IPS-11a (cell line): ENCODE measurements around the gene MYL6B.
"Not testable (repeated sequence)": the region's sequence is repeated elsewhere in the genome, so short reads cannot be mapped to it uniquely, and the experiment has no call there.

Experiments
- H3K4me3 ChIP-seq: one replicate; pipeline ENCODE4 v1.5.1; 2013; ENCODE audit warnings: low read depth, low read length, control low read depth

MYL6B gene

DNA sequence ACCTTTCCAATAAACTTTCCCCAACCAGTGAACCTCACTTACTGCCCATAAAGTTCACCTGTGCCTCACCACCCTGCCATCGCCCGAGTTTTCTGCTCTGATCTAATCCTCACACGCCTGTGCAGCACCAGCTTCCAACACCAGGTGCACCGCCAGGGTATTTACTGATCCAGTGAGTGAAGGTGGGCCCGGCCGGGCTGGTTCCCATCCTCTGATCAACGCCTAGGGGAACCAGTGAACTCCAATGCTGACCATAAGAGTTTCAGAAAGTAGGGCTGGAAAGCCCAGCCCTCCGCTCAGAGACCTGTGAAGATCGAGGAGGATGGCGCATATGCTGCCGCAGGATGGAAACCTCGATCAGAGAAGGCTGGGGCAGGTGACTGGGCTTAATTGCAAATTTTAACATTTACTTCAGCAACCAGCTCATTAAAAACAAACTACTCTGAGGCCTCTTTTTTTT lies 685 bp upstream of the MYL6B start:
- H3K4me3 ChIP-seq = peak overlapping the region; percentile 79

GRCh38 chr12:56152756-56153677 lies 630 bp downstream of the MYL6B start:
- peak overlapping the region; percentile 79 for H3K4me3 ChIP-seq

GRCh38 chr12:56153678-56154065 lies 1.3 kb downstream of the MYL6B start:
- no peak overlapping the region for H3K4me3 ChIP-seq

DNA sequence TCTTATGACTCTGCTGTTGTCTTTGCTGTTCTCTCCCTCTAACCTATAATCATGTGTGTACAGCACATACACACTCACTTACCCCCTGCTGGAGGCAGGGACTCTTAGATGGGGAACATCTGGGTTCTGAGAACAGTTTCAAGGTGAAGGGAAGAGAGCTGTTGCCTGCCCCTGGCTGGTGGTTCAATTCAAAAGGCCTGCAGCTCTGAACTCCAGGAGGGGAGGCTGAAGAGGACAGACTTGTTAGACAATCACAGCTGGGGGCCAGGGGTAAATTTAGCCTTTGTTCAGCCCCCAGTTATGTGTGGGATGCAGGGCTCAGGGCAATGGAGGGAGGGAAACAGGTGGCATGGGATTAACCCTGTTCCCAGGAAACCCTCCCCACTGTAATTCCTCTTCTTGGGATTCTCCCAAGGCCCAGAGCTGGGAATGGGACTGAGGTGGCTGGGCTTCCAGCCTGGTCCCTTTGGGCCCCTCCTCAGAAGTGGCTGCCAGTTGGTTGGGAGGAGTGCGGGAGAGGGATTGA lies 1.9 kb downstream of the MYL6B start:
- H3K4me3 ChIP-seq = no peak overlapping the region

DNA sequence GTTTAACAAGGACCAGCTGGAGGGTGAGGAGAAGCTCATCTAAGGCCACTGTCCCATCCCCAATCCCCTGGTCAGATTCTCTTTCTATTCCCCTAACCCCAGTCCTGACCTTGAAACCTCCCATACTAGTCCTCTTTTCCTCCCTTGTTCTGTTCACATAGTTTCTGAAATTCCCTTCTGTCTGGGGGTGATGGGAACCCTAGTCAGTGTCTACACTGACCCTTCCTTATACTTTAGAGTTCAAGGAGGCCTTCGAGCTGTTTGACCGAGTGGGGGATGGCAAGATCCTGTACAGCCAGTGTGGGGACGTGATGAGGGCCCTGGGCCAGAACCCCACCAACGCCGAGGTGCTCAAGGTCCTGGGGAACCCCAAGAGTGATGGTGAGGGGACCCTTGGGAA lies 2.4 kb downstream of the MYL6B start:
- H3K4me3 ChIP-seq = no peak overlapping the region

GRCh38 chr12:56155256-56155845 lies 3.0 kb downstream of the MYL6B start:
- no peak overlapping the region for H3K4me3 ChIP-seq

GRCh38 chr12:56156464-56157200 lies 4.2 kb downstream of the MYL6B start:
- not testable (repeated sequence) for H3K4me3 ChIP-seq

DNA sequence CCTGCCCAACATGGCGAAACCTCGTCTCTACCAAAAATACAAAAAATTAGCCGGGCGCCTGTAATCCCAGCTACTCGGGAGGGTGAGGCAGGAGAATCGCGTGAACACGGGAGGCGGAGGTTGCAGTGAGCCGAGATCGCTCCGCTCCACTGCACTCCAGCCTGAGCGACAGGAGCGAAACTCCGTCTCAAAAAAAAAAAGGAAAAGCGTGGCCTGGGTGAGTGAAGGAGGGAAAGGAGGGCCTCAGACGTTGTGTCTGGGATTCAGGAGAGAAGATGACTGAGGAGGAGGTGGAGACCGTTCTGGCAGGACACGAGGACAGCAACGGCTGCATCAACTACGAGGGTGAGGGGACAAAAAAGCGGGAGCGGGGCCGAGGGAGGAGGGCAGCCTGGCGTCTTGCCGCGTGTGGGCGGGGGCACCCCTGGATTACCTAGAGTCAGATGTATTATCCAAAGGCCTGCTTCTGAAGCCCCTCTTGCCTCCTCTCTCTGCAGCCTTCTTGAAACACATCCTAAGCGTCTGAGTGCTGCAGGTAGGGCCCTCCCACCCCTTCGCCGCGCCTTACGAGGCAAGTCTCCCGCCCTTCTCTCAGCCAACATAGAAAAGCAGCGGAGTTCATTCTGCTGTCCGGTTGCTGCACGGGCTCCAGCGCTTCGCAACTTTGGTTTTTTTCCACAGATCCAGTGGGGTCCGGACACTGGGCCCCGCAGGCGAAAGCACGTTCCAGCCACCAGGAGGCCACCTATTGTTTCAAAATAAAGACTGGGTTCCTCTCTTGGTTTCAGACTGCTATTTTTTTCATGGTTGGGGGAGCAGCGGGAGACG lies 5.0 kb downstream of the MYL6B start:
- H3K4me3 ChIP-seq = peak overlapping the region; percentile 33

DNA sequence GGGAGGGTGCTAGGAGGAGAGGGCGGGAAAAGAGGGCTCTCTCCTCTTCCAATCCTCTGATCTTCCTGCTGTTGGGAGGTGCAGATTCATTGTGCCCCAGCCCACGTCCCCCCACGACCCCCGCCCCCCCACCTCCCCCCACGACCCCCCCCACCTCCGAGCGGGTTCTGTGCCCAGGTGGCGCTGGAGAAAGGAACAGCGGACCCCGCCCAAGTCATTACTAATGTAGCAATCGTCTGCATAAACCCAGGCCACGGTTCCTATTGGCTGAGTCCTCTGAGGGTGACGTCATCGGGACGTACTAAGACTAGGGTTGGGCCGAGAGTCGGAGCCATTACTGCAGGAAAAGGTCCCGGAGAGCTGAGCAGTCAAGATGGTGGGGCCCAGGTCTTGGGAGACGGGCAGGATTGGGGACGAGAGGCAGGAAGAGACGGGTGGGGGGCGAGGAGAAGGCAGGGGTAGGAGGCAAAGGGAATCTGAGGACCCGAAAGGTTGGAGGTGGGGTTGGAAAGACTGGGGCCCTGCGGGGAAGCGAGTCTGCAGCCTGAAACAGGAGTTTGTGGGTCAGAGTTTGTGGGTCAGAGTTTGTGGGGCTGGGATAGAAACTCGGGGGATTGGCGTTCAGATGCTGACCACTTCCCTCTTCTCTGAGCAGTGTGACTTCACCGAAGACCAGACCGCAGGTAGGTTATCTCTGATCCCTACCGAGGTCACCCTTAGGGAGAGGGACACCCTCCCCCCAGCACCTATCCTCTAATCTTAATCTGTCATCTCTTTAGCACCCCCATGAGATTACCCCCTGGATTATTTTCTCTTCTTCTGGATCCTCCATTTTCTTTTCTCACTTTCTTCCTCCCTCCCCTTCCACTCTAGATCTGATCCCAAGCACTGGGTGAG lies 5.9 kb downstream of the MYL6B start, which contains the start of gene MYL6:
MYL6 (plus strand) TSS at position 331 of the 897 bp plus-strand sequence; CDS start at position 374, 43 bp downstream.
- H3K4me3 ChIP-seq = peak within 1 kb of the TSS; percentile 99

- peak overlapping the region; percentile 99 for H3K4me3 ChIP-seq
Measured at GRCh38 chr12:56158926-56159461, 6.6 kb downstream of the MYL6B start.

DNA sequence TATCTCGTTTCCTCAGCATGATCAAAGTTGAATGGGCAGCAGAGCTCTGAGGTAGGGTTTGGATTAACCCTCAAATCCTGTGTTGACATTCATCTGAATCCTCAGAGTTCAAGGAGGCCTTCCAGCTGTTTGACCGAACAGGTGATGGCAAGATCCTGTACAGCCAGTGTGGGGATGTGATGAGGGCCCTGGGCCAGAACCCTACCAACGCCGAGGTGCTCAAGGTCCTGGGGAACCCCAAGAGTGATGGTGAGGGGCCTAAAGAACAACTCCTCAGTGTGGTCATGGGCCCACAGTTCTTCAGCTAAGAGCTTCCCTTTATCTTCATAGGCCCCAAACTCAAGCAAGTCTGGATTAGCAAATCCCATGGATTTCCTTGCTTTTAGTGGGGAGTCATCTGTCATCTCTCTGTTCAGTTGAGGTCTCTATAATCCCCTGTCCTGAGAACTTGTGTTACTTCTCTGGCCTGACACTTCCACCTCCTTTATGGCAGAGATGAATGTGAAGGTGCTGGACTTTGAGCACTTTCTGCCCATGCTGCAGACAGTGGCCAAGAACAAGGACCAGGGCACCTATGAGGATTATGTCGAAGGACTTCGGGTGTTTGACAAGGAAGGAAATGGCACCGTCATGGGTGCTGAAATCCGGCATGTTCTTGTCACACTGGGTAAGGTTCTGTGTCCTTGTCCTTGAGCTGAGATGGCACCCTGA lies 7.2 kb downstream of the MYL6B start:
- H3K4me3 ChIP-seq = peak overlapping the region; percentile 99

DNA sequence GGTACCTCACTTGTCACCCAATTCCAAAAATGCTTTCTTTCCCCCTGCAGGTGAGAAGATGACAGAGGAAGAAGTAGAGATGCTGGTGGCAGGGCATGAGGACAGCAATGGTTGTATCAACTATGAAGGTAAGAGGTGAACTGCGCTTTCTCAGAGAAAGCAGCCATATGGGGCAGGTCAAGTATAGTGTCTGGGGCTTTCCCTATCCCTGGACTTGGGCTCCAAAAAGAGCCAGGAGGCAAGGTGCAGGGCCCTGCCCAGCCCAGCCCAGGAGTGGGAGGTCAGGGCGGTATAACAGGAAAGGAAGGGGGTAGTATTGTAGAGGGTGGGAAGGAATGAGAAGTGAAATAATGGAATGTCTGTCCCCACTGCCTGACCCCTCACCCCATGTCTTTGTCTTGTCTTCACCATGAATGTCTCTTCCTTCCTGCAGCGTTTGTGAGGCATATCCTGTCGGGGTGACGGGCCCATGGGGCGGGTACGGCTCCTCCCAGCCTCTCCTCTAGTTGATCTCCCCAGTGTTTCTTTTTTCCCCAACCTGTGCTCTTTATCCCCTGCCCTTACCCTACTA lies 7.9 kb downstream of the MYL6B start:
- H3K4me3 ChIP-seq = peak overlapping the region; percentile 99

GRCh38 chr12:56160894-56161689 lies 8.7 kb downstream of the MYL6B start:
- no peak overlapping the region for H3K4me3 ChIP-seq

DNA sequence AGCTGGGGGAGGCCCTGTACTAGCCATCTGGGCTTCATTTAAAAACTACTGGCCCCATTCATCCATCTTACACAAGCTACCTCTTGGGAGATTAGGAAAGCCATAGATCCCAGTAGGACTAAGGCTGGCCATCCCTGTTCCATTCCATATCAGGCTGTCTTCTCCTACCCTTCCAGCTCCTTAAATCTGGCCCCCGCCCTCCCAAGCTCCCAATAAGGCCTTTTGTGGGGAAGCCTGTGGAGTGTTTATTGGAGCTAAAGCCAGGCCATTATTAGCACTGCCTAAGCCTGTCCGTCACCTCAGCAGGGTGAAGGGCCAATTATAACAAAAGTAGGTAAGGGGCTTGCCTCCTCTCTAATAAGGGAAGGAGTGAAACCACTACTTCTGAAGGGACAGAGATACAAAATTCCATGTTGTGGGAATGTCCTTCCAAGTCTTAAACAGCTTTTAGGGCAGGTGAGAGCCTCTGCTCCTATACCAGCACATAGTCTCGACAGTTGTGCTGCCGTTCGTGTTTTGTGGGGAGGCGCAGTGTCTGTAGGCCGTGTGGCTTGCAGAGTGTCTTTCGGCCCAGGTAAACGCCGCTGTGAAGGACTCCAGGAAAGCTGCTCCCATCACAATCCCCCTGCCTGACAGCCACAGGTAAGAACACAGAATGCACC lies 9.4 kb downstream of the MYL6B start:
- H3K4me3 ChIP-seq = no peak overlapping the region

DNA sequence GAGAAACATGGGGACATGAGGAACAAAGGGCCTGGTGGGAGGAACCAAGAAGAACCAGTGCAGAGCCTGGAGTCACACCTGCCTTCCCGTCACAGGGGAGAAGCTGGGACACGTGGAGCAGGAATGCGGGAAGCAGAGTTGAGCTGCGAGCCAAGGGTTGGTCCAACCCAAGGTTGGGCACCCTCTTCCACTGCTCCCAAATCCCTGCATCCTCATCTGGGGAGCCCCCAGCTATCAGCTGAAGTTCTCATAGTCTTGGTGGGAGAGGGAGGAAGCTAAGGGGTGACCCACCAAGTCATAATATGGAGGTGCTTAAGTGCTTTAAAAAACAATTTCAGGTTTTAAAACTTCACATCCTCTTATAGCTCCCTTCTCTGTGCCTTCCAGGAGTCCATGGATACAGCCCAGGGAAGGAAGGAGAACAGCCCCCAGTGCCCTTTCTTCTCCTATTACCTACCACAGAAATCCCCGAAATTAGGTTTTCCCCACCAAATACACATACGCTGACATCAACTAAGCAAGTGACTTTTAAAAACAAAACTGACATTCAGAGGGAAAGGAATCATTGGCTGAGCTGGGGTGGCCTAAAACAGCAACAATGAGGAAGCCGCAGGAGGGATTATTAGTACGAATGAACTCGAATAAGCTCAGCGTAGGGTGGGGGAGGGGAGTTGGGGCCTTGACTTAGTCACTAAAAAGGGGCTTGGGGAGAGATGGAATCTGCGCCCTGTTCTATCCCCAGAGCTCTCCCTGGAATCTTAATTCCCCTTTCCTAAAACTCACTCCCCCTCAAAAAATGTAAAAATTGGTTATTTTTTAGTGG lies 10.3 kb downstream of the MYL6B start:
- H3K4me3 ChIP-seq = no peak overlapping the region
